ENCODE results near the gene PLEKHA4.
"Not testable (repeated sequence)": the region's sequence is repeated elsewhere in the genome, so short reads cannot be mapped to it uniquely, and the experiment has no call there.

PLEKHA4 gene

DNA sequence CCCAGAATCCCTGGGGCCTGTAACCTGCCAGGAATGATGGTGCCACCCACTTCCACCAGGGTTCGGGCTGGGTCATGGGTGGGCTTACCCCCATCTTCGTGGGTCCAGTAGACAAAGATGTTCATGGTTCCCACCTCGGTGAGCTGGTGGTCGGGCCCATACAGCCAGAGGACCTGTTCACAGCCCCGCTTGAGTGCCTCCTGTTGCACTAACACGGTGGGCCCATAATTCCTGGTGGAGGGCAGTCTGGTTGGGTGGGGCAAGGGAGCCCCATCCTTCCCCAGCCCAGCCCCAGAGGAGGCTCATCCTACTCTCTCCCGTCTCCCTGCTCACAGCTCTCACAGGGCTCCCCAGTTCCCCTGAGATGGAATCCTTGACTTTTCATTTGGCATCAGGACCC lies 71.3 kb downstream of the PLEKHA4 start:
- H3K4me3 ChIP-seq (ENCODE audit: low read depth, low read length) = no peak overlapping the region
- TF ChIP-seq, protein P1, sequence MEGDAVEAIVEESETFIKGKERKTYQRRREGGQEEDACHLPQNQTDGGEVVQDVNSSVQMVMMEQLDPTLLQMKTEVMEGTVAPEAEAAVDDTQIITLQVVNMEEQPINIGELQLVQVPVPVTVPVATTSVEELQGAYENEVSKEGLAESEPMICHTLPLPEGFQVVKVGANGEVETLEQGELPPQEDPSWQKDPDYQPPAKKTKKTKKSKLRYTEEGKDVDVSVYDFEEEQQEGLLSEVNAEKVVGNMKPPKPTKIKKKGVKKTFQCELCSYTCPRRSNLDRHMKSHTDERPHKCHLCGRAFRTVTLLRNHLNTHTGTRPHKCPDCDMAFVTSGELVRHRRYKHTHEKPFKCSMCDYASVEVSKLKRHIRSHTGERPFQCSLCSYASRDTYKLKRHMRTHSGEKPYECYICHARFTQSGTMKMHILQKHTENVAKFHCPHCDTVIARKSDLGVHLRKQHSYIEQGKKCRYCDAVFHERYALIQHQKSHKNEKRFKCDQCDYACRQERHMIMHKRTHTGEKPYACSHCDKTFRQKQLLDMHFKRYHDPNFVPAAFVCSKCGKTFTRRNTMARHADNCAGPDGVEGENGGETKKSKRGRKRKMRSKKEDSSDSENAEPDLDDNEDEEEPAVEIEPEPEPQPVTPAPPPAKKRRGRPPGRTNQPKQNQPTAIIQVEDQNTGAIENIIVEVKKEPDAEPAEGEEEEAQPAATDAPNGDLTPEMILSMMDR (IDR thresholded peaks at IDR 0.05; ENCODE audit: low read depth, low read length) = no peak

DNA sequence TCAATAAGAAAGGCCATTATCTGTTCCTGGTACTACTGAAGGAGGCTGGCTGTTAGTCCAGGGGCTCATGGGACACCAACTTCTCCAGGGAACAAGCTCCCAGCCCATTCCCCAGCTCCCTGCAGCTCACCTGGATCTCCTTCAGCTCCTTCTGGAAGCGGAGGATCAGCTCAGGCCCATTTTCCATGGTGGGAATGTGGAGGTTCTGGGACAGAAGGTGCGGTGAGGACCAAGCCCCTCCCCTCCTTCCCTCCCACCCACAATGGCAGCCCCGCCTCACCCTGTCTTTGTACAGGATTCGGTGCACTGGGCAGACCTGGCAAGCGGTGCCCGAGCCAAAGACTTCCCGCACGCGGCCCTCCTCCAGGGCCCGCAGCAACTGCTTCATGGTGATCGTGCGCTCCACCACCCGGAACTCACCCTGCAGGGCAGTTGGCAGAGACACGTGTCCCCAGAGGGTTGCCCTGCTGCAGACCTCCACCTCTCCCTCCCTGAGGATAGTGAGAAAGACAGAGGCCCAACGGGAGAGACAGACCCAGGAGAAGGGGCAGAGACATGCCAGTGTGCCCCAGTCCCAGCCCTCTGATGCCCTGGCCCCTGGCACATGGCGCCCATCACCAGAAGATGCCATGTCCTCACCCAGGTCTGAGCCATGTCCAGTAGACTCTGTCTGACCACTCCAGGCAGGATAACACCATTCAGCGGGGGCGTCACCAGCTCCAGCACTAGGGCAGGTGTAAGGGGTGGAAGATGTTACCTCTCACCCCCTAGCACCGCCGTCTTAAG lies 71.9 kb downstream of the PLEKHA4 start:
- no peak overlapping the region for H3K4me3 ChIP-seq (ENCODE audit: low read depth, low read length)
- TF ChIP-seq, protein P1 (IDR thresholded peaks at IDR 0.05; ENCODE audit: low read depth, low read length) = no peak

DNA sequence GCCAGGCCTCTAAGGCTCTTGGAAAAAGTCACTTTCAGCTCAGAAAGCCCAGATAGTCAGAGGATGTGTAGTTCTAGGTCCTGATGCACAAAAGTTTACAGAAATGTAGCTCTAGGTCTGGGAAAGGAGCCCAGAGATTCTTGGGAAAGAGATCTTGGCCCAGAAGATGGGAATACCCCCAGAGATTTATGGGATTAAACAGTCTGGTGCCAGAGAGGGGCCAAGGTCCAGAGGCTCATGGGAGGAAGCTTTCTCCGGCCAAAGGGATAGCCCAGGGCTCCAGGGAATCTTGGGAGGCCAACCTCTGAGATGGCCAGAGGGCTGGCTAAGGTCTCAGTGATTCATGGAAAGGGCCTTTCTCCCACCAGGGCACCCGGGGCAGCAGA lies 72.7 kb downstream of the PLEKHA4 start:
- no peak overlapping the region for H3K4me3 ChIP-seq (ENCODE audit: low read depth, low read length)
- TF ChIP-seq, protein P1 (IDR thresholded peaks at IDR 0.05; ENCODE audit: low read depth, low read length) = no peak

DNA sequence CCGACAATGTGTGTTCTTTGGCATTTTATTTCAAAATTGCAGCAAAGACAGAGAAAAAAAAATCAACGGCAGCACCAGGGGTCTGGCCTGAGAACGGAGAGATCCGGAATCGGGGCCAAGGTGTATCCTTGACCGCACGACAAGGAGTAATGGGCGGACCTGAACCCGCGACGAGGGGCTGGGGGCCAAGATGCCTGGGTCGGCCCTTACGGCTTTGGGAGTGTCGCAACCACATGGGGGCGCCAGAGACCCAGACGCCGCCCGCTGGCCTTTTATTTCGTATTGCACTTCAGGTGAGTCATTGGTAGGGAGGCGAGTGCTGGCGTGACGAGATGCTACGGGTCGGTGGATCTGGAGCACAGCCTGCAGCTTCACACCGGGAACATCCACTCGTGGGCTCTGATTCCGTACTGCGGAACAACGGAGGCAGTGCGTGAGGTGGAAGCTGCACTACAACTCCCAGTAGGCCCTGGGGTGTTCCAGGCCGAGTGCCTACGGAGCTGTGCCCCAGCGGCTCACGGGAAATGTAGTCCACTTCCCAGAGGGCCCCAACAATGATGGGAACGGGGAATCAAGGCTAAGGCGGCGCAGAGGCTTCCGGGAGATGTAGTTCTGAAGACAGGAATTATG lies 73.2 kb downstream of the PLEKHA4 start:
- H3K4me3 ChIP-seq (ENCODE audit: low read depth, low read length) = peak overlapping the region; percentile 58
- TF ChIP-seq, protein P1 (IDR thresholded peaks at IDR 0.05; ENCODE audit: low read depth, low read length) = peak; percentile 87

DNA sequence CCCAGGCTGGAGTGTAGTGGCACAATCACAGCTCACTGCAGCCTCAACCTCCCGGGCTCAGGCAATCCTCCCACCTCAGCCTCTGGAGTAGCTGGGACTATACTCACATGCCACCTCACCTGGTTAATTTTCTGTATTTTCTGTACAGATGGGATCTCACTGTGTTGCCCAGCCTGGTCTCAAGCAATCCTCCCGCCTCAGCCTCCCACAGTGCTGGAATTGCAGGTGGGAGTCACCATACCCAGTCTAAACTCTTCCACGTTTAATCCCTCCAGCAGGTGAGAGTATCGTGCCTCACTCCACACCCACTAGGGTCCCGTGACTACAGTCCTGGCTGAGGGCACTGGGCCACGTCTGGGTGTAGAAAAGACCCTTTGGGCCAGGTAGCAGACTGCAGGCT lies 74.1 kb downstream of the PLEKHA4 start:
- no peak overlapping the region for H3K4me3 ChIP-seq (ENCODE audit: low read depth, low read length)
- TF ChIP-seq, protein P1 (IDR thresholded peaks at IDR 0.05; ENCODE audit: low read depth, low read length) = no peak

DNA sequence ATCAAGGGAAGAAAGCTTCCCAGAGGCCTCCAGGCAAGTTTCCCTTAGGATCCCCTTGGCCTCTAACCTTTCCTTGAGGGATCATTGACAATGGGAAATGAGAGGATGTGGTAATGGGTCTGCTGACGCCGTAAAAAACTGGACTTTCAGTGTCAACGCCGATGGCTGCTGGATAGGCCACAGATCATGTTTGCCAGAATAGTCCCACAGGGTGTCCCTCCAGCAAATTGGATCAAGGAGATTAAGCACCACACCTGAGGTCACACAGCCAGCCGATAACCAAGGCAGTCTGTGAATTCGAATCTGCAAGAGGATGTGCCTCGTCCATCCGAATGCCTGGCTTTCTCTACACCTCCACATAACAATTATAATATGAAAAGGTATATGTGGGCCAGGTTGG lies 75.1 kb downstream of the PLEKHA4 start:
- no peak overlapping the region for H3K4me3 ChIP-seq (ENCODE audit: low read depth, low read length)
- TF ChIP-seq, protein P1 (IDR thresholded peaks at IDR 0.05; ENCODE audit: low read depth, low read length) = no peak

DNA sequence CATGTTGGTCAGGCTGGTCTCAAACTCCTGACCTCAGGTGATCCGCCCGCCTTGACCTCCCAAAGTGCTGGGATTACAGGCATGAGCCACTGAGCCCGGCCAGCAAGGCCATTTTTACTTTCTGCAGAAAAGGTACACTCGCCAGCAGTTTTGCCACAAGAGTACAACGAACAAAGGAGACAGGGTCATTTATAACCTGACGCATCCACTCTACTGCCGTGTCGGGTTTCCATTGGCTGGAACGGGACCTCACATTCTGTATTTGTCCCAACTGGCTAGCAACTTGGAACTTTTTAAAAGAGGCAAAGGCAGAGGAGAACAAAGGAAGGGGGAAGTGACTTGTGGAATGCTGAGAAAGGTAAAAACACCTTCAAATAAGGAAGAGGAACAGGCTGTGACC lies 81.1 kb downstream of the PLEKHA4 start:
- H3K4me3 ChIP-seq (ENCODE audit: low read depth, low read length) = not testable (repeated sequence)
